Fibroblast of upper back skin (primary cell): Measurements from ENCODE around the gene VAPA.

Experiments
- DNase-seq: peaks from one replicate; pipeline ENCODE4 v3.0.0-alpha.2; 2013

The VAPA gene

GRCh38 chr18:9984080-9984479, 70.3 kb downstream of the VAPA start:
- DNase-seq = no peak

GRCh38 chr18:9985641-9986040, 71.8 kb downstream of the VAPA start:
- no peak for DNase-seq

GRCh38 chr18:9986156-9986930, 72.5 kb downstream of the VAPA start:
- no peak for DNase-seq

- no peak for DNase-seq
Measured at GRCh38 chr18:9987345-9987744, 73.5 kb downstream of the VAPA start.

- DNase-seq = no peak
Measured at GRCh38 chr18:9987931-9988330, 74.1 kb downstream of the VAPA start.

- no peak for DNase-seq
Measured at GRCh38 chr18:9988665-9989064, 74.8 kb downstream of the VAPA start.

- DNase-seq = no peak
Measured at GRCh38 chr18:9989481-9989880, 75.7 kb downstream of the VAPA start.

GRCh38 chr18:9991011-9992000, 77.5 kb downstream of the VAPA start:
- DNase-seq = no peak

- DNase-seq = no peak
Measured at GRCh38 chr18:9992300-9992972, 78.6 kb downstream of the VAPA start.

- DNase-seq = no peak
Measured at GRCh38 chr18:9992973-9993520, 79.2 kb downstream of the VAPA start.

GRCh38 chr18:9993521-9994025, 79.8 kb downstream of the VAPA start:
- DNase-seq = no peak

GRCh38 chr18:9994026-9994570, 80.3 kb downstream of the VAPA start:
- DNase-seq = no peak

- DNase-seq = no peak
Measured at GRCh38 chr18:9994701-9995235, 81.0 kb downstream of the VAPA start.

- DNase-seq = no peak
Measured at GRCh38 chr18:9995631-9996030, 81.8 kb downstream of the VAPA start.

GRCh38 chr18:9996094-9996493, 82.3 kb downstream of the VAPA start:
- peak; percentile 69 for DNase-seq

GRCh38 chr18:9997711-9998110, 83.9 kb downstream of the VAPA start:
- no peak for DNase-seq

- DNase-seq = no peak
Measured at GRCh38 chr18:9998330-9998729, 84.5 kb downstream of the VAPA start.

- no peak for DNase-seq
Measured at GRCh38 chr18:10002280-10002679, 88.5 kb downstream of the VAPA start.

GRCh38 chr18:10003281-10003680, 89.5 kb downstream of the VAPA start:
- no peak for DNase-seq

- no peak for DNase-seq
Measured at GRCh38 chr18:10003866-10004265, 90.0 kb downstream of the VAPA start.

- DNase-seq = peak; percentile 55
Measured at GRCh38 chr18:10006311-10006893, 92.6 kb downstream of the VAPA start.
